ENCODE measurements around the gene EFEMP2. TPM values are rescaled to one million over a fixed set of nuclear protein-coding genes. Genes with fewer than 3 reads are reported as not detected.

The EFEMP2 gene
- total RNA-seq, 1 donor from 2014 or later, result 35.0 TPM

GRCh38 chr11:65885231-65885630 is 12.6 kb upstream of the EFEMP2 start:
- DNase-seq (ENCODE audit: low read depth), result no peak

GRCh38 chr11:65884716-65885092 is 12.1 kb upstream of the EFEMP2 start:
- DNase-seq (ENCODE audit: low read depth), result peak; percentile 50

- DNase-seq (ENCODE audit: low read depth), result no peak
These were observed 11.5 kb upstream of the EFEMP2 start for GRCh38 chr11:65883786-65884715.

- no peak for DNase-seq (ENCODE audit: low read depth)
These were observed 10.6 kb upstream of the EFEMP2 start for GRCh38 chr11:65883058-65883761.

- no peak for DNase-seq (ENCODE audit: low read depth)
These were observed 9.8 kb upstream of the EFEMP2 start for GRCh38 chr11:65882120-65883057.

- no peak for DNase-seq (ENCODE audit: low read depth)
These were observed 8.3 kb upstream of the EFEMP2 start for GRCh38 chr11:65880844-65881421.

GRCh38 chr11:65880027-65880426 is 7.4 kb upstream of the EFEMP2 start:
- no peak for DNase-seq (ENCODE audit: low read depth)

GRCh38 chr11:65879617-65880016 is 7.0 kb upstream of the EFEMP2 start, which contains the start of gene CTSW:
Gene CTSW, plus strand, starts transcription at chr11:65879837. Its CDS starts 18 bp downstream, at chr11:65879855.
- no peak for DNase-seq (ENCODE audit: low read depth)

GRCh38 chr11:65873318-65874156 is 937 bp upstream of the EFEMP2 start:
- peak; percentile 72 for DNase-seq (ENCODE audit: low read depth)

GRCh38 chr11:65871811-65872548 is 620 bp downstream of the EFEMP2 start:
- DNase-seq (ENCODE audit: low read depth), result no peak

- DNase-seq (ENCODE audit: low read depth), result no peak
These were observed 1.6 kb downstream of the EFEMP2 start for GRCh38 chr11:65870706-65871681.

GRCh38 chr11:65870307-65870658 is 2.3 kb downstream of the EFEMP2 start:
- DNase-seq (ENCODE audit: low read depth), result no peak

- no peak for DNase-seq (ENCODE audit: low read depth)
These were observed 2.8 kb downstream of the EFEMP2 start for GRCh38 chr11:65869643-65870306.

GRCh38 chr11:65868907-65869306 is 3.7 kb downstream of the EFEMP2 start:
- DNase-seq (ENCODE audit: low read depth), result no peak

GRCh38 chr11:65868076-65868667 is 4.4 kb downstream of the EFEMP2 start:
- no peak for DNase-seq (ENCODE audit: low read depth)

- DNase-seq (ENCODE audit: low read depth), result no peak
These were observed 5.1 kb downstream of the EFEMP2 start for GRCh38 chr11:65867284-65868071.
